Vagina (tissue), 2 donors: ENCODE measurements around the gene TAGLN. TPM values are rescaled to one million over a fixed set of nuclear protein-coding genes. Genes with fewer than 3 reads are reported as not detected.

ENCODE experiments used
- DNase-seq, 2 donors: peaks; one replicate each; pipeline ENCODE4 v3.0.0-alpha.2; 2017; ENCODE audit errors: extremely low spot score in 2 of 2
- H3K27ac ChIP-seq: fragments of 200-600 bp; sonication (generic); one replicate; pipeline ENCODE4 v1.5.1; 2019
- H3K27me3 ChIP-seq: fragments of 200-600 bp; sonication (generic); one replicate; pipeline ENCODE4 v1.5.1; 2019
- H3K36me3 ChIP-seq, 2 donors: fragments of 200-600 bp; sonication (generic); one replicate each; pipeline ENCODE4 v1.5.1; 2017 to 2019
- H3K4me1 ChIP-seq: fragments of 200-600 bp; sonication (generic); one replicate; pipeline ENCODE4 v1.5.1; 2019
- H3K4me3 ChIP-seq, 2 donors: fragments of 200-600 bp; sonication (generic); 1 replicate in 1 of 2; 2 replicates in 1 of 2; pipeline ENCODE4 v1.5.1; 2016 to 2019
- H3K9me3 ChIP-seq: fragments of 200-600 bp; sonication (generic); one replicate; pipeline ENCODE4 v1.5.1; 2019
- CTCF ChIP-seq, 3 experiments: fragments of 450-650 bp in 2 of 3; fragments of 200-600 bp in 1 of 3; sonication (generic) in 1 of 3; IDR thresholded peaks; one replicate each; pipeline ENCODE4 v1.5.1; 2017 to 2019; ENCODE audit warnings: antibody characterized with exemption in 3 of 3, mild to moderate bottlenecking in 2 of 3, moderate library complexity in 2 of 3
- POLR2A ChIP-seq, 2 donors: fragments of 450-650 bp; IDR thresholded peaks; one replicate each; pipeline ENCODE4 v1.6.1; 2017; ENCODE audit warnings: antibody characterized with exemption in 2 of 2, mild to moderate bottlenecking in 2 of 2, moderate library complexity in 2 of 2
- POLR2AphosphoS5 ChIP-seq, 2 donors: sonication (generic); formaldehyde crosslinking; IDR thresholded peaks; one replicate each; pipeline ENCODE4 v1.9.0; 2017; ENCODE audit warnings: antibody characterized with exemption in 2 of 2, mild to moderate bottlenecking in 2 of 2, low read depth in 1 of 2; ENCODE audit not compliant: insufficient read depth in 1 of 2
- intact Hi-C: fragments of 100-400 bp; cut with DNase I; formaldehyde crosslinking; loops from one replicate; pipeline ENCODE4 v1.15.1; 2023
- total RNA-seq: library from RNA; depleted of rRNA; stranded (reverse); fragments of >200 nt; gene quantifications from one replicate; pipeline ENCODE4 v1.2.3, GENCODE V29; 2016

Gene TAGLN
- total RNA-seq, 1 donor from 2014 or later, result 1,935 TPM

GRCh38 chr11:117160826-117161225, 38.3 kb upstream of the TAGLN start:
- H3K9me3 ChIP-seq, result no peaks in the 10 kb centered on the region
- no peak overlapping the region for H3K4me3 ChIP-seq
- H3K4me1 ChIP-seq, result peaks cover 2% of the 10 kb centered on the region
- intact Hi-C loops, result no loop called here
- TF ChIP-seq POLR2A (IDR thresholded peaks at IDR 0.05), result no peak
- no peak for TF ChIP-seq POLR2AphosphoS5 (IDR thresholded peaks at IDR 0.05; ENCODE audit: insufficient read depth in 1 of 2, low read depth in 1 of 2)
- TF ChIP-seq CTCF (IDR thresholded peaks at IDR 0.05), result no peak
- no peak overlapping the region for H3K27ac ChIP-seq
- no peaks in the 10 kb centered on the region for H3K27me3 ChIP-seq
- no peak for DNase-seq
- H3K36me3 ChIP-seq, result peaks cover 0 to 61% of the 10 kb centered on the region in 2 donors

- H3K27me3 ChIP-seq, result no peaks in the 10 kb centered on the region
- no peaks in the 10 kb centered on the region for H3K9me3 ChIP-seq
- intact Hi-C loops, result no loop called here
- no peak overlapping the region for H3K4me3 ChIP-seq
- H3K4me1 ChIP-seq, result no peaks in the 10 kb centered on the region
- no peak for TF ChIP-seq CTCF (IDR thresholded peaks at IDR 0.05)
- H3K27ac ChIP-seq, result no peak overlapping the region
- no peak for DNase-seq
- peaks cover 0 to 73% of the 10 kb centered on the region in 2 donors for H3K36me3 ChIP-seq
Observed at GRCh38 chr11:117166491-117166890, 32.7 kb upstream of the TAGLN start.

GRCh38 chr11:117169736-117170135, 29.4 kb upstream of the TAGLN start:
- Histone ChIP-seq H3K4me1 (peaks cover 5% of the 10 kb centered on the region), H3K27me3 (no peaks in the 10 kb centered on the region), H3K36me3 (peaks cover 0 to 41% of the 10 kb centered on the region in 2 donors), H3K4me3 (no peak overlapping the region), H3K9me3 (no peaks in the 10 kb centered on the region), H3K27ac (no peak overlapping the region)
- no peak for DNase-seq
- TF ChIP-seq POLR2AphosphoS5 (IDR thresholded peaks at IDR 0.05; ENCODE audit: insufficient read depth in 1 of 2, low read depth in 1 of 2), result no peak
- TF ChIP-seq CTCF (IDR thresholded peaks at IDR 0.05), result no peak
- no peak for TF ChIP-seq POLR2A (IDR thresholded peaks at IDR 0.05)
- intact Hi-C loops, result loop anchor here (10.0 kb wide), 1 partner anchor 55 kb away; no protein-coding TSS in a partner anchor

GRCh38 chr11:117170210-117170609, 29.0 kb upstream of the TAGLN start:
- Histone ChIP-seq H3K27me3 (no peaks in the 10 kb centered on the region), H3K36me3 (peaks cover 0 to 38% of the 10 kb centered on the region in 2 donors), H3K4me1 (peaks cover 5% of the 10 kb centered on the region), H3K4me3 (no peak overlapping the region), H3K27ac (no peak overlapping the region), H3K9me3 (no peaks in the 10 kb centered on the region)
- DNase-seq, result no peak
- intact Hi-C loops, result loop anchor here (10.0 kb wide), 1 partner anchor 55 kb away; no protein-coding TSS in a partner anchor
- TF ChIP-seq POLR2A (IDR thresholded peaks at IDR 0.05), result no peak
- TF ChIP-seq CTCF (IDR thresholded peaks at IDR 0.05), result no peak
- TF ChIP-seq POLR2AphosphoS5 (IDR thresholded peaks at IDR 0.05; ENCODE audit: insufficient read depth in 1 of 2, low read depth in 1 of 2), result no peak

- intact Hi-C loops, result loop anchor here (10.0 kb wide), 1 partner anchor 54 kb away; no protein-coding TSS in a partner anchor
- no peaks in the 10 kb centered on the region for H3K9me3 ChIP-seq
- peaks cover 5% of the 10 kb centered on the region for H3K4me1 ChIP-seq
- no peak overlapping the region for H3K27ac ChIP-seq
- no peak for DNase-seq
- peaks cover 0 to 31% of the 10 kb centered on the region in 2 donors for H3K36me3 ChIP-seq
- no peak overlapping the region for H3K4me3 ChIP-seq
- TF ChIP-seq CTCF (IDR thresholded peaks at IDR 0.05) (no peak), POLR2A (IDR thresholded peaks at IDR 0.05) (no peak), POLR2AphosphoS5 (IDR thresholded peaks at IDR 0.05; ENCODE audit: insufficient read depth in 1 of 2, low read depth in 1 of 2) (no peak)
- H3K27me3 ChIP-seq, result no peaks in the 10 kb centered on the region
Observed at GRCh38 chr11:117171007-117171403, 28.2 kb upstream of the TAGLN start.
